ENCODE data around the gene PRKCH. TPM values are rescaled to one million over a fixed set of nuclear protein-coding genes. Genes with fewer than 3 reads are reported as not detected.

Gene PRKCH
- total RNA-seq, 1 donor from 2014 or later = 18.4 TPM

DNA sequence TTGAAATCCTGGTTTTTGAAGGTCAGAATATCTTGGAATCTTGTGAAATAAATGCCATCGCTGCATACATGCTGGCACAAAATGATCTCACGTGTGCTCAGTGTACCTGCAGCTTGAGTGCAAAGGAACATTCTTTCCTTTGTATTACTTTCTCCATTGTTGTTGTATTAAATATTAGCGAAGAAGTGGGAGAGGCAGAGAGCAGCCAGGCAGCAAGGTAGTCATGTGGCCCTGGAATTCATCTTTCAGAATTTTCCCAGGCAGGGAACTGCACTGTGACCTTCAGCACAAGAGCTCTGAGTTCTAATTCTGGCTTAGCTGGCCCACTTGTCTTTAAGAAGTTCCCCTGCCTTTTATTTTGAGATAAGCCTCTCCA, 145.5 kb downstream of the PRKCH start:
- intact Hi-C loops (cut with micrococcal nuclease) = no loop called here
- Histone ChIP-seq H3K36me3 (no peaks in the 10 kb centered on the region), H3K27ac (replicated peaks) (peak overlapping the region; percentile 90), H3K9me3 (replicated peaks) (peaks cover 7% of the 10 kb centered on the region), H3K4me1 (peaks cover 82% of the 10 kb centered on the region), H3K27me3 (ENCODE audit: low read depth) (no peaks in the 10 kb centered on the region), H3K4me3 (no peak overlapping the region)
- TF ChIP-seq, protein P1, sequence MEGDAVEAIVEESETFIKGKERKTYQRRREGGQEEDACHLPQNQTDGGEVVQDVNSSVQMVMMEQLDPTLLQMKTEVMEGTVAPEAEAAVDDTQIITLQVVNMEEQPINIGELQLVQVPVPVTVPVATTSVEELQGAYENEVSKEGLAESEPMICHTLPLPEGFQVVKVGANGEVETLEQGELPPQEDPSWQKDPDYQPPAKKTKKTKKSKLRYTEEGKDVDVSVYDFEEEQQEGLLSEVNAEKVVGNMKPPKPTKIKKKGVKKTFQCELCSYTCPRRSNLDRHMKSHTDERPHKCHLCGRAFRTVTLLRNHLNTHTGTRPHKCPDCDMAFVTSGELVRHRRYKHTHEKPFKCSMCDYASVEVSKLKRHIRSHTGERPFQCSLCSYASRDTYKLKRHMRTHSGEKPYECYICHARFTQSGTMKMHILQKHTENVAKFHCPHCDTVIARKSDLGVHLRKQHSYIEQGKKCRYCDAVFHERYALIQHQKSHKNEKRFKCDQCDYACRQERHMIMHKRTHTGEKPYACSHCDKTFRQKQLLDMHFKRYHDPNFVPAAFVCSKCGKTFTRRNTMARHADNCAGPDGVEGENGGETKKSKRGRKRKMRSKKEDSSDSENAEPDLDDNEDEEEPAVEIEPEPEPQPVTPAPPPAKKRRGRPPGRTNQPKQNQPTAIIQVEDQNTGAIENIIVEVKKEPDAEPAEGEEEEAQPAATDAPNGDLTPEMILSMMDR (IDR thresholded peaks at IDR 0.05; ENCODE audit: borderline replicate concordance) = no peak
- no peak for DNase-seq

DNA sequence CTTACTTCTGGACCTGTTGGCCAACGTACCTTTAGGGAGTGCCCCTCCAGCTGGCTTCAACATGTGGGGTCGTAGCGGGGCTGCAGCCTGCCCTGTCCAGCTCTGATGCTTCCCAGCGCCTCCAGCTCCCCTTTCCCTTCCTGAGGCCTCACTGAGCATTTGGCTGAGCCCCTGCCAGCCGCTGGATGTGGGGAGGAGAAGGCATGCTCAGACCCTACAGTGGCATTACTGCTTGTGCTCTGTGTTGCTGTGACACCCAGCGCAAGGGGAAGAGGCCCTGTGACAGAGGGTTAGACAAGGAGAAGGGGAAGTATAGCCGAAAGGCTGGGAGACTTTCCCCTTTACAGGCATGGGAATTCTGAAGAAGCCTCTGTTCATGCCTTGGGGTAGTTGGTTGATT, 145.9 kb downstream of the PRKCH start:
- Histone ChIP-seq H3K27ac (replicated peaks) (peak overlapping the region; percentile 90), H3K36me3 (no peaks in the 10 kb centered on the region), H3K27me3 (ENCODE audit: low read depth) (no peaks in the 10 kb centered on the region), H3K4me3 (no peak overlapping the region), H3K4me1 (peaks cover 82% of the 10 kb centered on the region), H3K9me3 (replicated peaks) (peaks cover 7% of the 10 kb centered on the region)
- TF ChIP-seq, protein P1 (IDR thresholded peaks at IDR 0.05; ENCODE audit: borderline replicate concordance) = no peak
- no peak for DNase-seq
- intact Hi-C loops (cut with micrococcal nuclease) = no loop called here

DNA sequence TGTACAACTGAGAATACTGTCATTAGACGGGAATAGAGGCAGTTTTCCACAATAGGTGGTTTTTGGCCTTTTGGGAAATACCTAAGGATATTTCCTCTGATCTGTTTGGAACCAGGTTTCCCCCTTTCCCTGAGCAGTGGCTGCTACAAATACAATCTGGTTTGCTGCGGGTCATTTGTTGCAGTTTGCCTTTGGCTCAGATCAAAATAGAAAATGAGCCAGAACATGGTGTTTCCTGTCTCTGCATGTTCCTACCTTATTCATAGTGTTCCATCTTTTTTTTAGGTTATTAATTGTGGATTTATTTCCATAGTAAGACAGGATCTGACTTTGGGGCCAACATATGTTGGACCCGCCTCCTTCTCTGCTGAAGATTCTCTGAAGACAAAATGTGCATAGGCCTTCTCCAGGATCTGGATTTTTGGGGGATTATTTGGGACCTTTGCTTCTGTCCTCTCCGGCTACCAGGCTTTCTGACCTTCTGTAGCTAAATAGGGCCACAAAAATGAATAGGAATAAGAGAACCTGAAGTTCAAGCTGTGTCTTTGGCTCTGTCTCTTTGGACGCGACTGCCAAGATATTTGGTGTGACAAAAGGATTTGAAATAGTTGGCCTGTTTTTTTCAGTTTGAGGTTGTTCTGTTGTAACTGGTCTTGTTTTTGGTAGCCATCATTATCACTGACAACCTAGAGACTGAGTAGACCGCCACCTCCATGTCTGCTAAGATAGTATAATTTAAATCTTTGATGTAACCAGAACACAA, 146.9 kb downstream of the PRKCH start:
- no peaks in the 10 kb centered on the region for H3K36me3 ChIP-seq
- no peak for DNase-seq
- intact Hi-C loops (cut with micrococcal nuclease) = no loop called here
- H3K27ac ChIP-seq (replicated peaks) = peak overlapping the region; percentile 90
- no peak overlapping the region for H3K4me3 ChIP-seq
- H3K4me1 ChIP-seq = peaks cover 82% of the 10 kb centered on the region
- no peaks in the 10 kb centered on the region for H3K27me3 ChIP-seq (ENCODE audit: low read depth)
- TF ChIP-seq, protein P1 (IDR thresholded peaks at IDR 0.05; ENCODE audit: borderline replicate concordance) = no peak
- peaks cover 7% of the 10 kb centered on the region for H3K9me3 ChIP-seq (replicated peaks)

GRCh38 chr14:61469781-61470180, 148.4 kb downstream of the PRKCH start:
- TF ChIP-seq, protein P1 (IDR thresholded peaks at IDR 0.05; ENCODE audit: borderline replicate concordance) = no peak
- Histone ChIP-seq H3K36me3 (no peaks in the 10 kb centered on the region), H3K27ac (replicated peaks) (peak overlapping the region; percentile 90), H3K4me3 (peak overlapping the region; percentile 52), H3K27me3 (ENCODE audit: low read depth) (no peaks in the 10 kb centered on the region), H3K9me3 (replicated peaks) (peaks cover under 1% of the 10 kb centered on the region), H3K4me1 (peaks cover 92% of the 10 kb centered on the region)
- intact Hi-C loops (cut with micrococcal nuclease) = no loop called here
- DNase-seq = no peak

GRCh38 chr14:61470261-61470960, 149.0 kb downstream of the PRKCH start:
- TF ChIP-seq, protein P1 (IDR thresholded peaks at IDR 0.05; ENCODE audit: borderline replicate concordance) = peak; percentile 42
- peak overlapping the region; percentile 90 for H3K27ac ChIP-seq (replicated peaks)
- peaks cover 97% of the 10 kb centered on the region for H3K4me1 ChIP-seq
- no peaks in the 10 kb centered on the region for H3K36me3 ChIP-seq
- no peaks in the 10 kb centered on the region for H3K9me3 ChIP-seq (replicated peaks)
- H3K4me3 ChIP-seq = peak overlapping the region; percentile 52
- H3K27me3 ChIP-seq (ENCODE audit: low read depth) = no peaks in the 10 kb centered on the region
- intact Hi-C loops (cut with micrococcal nuclease) = no loop called here
- DNase-seq = peak; percentile 48

All from left ventricle myocardium inferior (tissue), 1 donor.